Small intestine (tissue), 7 donors: ENCODE results near the gene PPP1R14C. TPM values are rescaled to one million over a fixed set of nuclear protein-coding genes. Genes with fewer than 3 reads are reported as not detected.
A peak's percentile ranks its signal among the peaks of the same experiment; 100 is the strongest.

Experiments
- DNase-seq, 2 donors: peaks; one replicate each; pipeline versions ENCODE4 v3.0.0 to v3.0.0-alpha.2; 2013
- FAIRE-seq: peaks from 2 replicates; lab custom pipeline; 2012; peaks lifted over from hg19 to GRCh38; lab: Jason Lieb, UNC
- H3K27ac ChIP-seq, 3 donors: one replicate each; pipeline ENCODE4 v1.5.1; 2013; ENCODE audit warnings: low read length in 2 of 3, mild to moderate bottlenecking in 2 of 3, control low read depth in 1 of 3, inconsistent platforms in 1 of 3, low read depth in 1 of 3, moderate library complexity in 1 of 3
- H3K27me3 ChIP-seq, 3 donors: one replicate each; pipeline ENCODE4 v1.6.1; 2013; ENCODE audit warnings: low read length in 3 of 3, inconsistent platforms in 1 of 3; ENCODE audit not compliant: control insufficient read depth in 3 of 3, insufficient read depth in 3 of 3
- H3K36me3 ChIP-seq, 3 donors: one replicate each; pipeline ENCODE4 v1.6.1; 2013; ENCODE audit warnings: low read length in 3 of 3, inconsistent platforms in 1 of 3, low read depth in 1 of 3, mild to moderate bottlenecking in 1 of 3, moderate library complexity in 1 of 3; ENCODE audit not compliant: control insufficient read depth in 3 of 3, insufficient read depth in 2 of 3
- H3K4me1 ChIP-seq, 3 donors: one replicate each; pipeline ENCODE4 v1.6.1; 2013; ENCODE audit warnings: low read length in 2 of 3, inconsistent platforms in 1 of 3, low read depth in 1 of 3, mild to moderate bottlenecking in 1 of 3, moderate library complexity in 1 of 3; ENCODE audit not compliant: control insufficient read depth in 3 of 3, insufficient read depth in 2 of 3
- H3K4me3 ChIP-seq, 3 donors: one replicate each; pipeline ENCODE4 v1.5.1; 2013; ENCODE audit warnings: low read length in 3 of 3, control low read depth in 1 of 3, inconsistent platforms in 1 of 3, low read depth in 1 of 3, mild to moderate bottlenecking in 1 of 3, moderate library complexity in 1 of 3
- H3K9me3 ChIP-seq, 2 donors: one replicate each; pipeline ENCODE4 v1.6.1; 2013; ENCODE audit warnings: low read depth in 1 of 2, low read length in 1 of 2; ENCODE audit not compliant: control insufficient read depth in 2 of 2, insufficient read depth in 1 of 2
- WGBS, 3 donors: extraction: QIAGEN DNeasy Blood & Tissue Kit; methylation state at CpG; one replicate each; pipeline ENCODE4 v1.1.7; 2013; 5-methylcytosine and 5-hydroxymethylcytosine counted together
- polyA plus RNA-seq, 4 donors: library from polyadenylated mRNA; stranded (reverse) in 3 of 4; unstranded in 1 of 4; fragments of 200-250 nt in 3 of 4; fragments of 120-200 nt in 1 of 4; gene quantifications; one replicate each; pipeline versions ENCODE4 v1.2.1 to v1.2.3, GENCODE V29; 2013
- donor health status: healthy with polysubstance abuse.
- donor health status: control.
- donor health status: control.
- donor health status: Bipolar disorder and iron deficiency.
- donor health status: healthy.

The PPP1R14C gene
- polyA plus RNA-seq, 4 donors: 2.4 to 14.3 (median 11.5) TPM

- FAIRE-seq: no peak
- Histone ChIP-seq H3K27me3 (no peaks in the 10 kb centered on the region), H3K27ac (no peak overlapping the region), H3K4me1 (peaks cover 0 to 6% (median 0%) of the 10 kb centered on the region in 3 donors), H3K36me3 (no peaks in the 10 kb centered on the region), H3K4me3 (no peak overlapping the region), H3K9me3 (peaks cover 0 to 2% of the 10 kb centered on the region in 2 donors)
- DNase-seq: no peak
- WGBS, 3 donors: 95 to 99% (median 96%) methylated on average over 21 to 25 of the region's 25 CpGs
Observed at GRCh38 chr6:150115769-150116168, 27.1 kb upstream of the PPP1R14C start.

GRCh38 chr6:150116200-150116800, 26.5 kb upstream of the PPP1R14C start:
- DNase-seq: no peak
- WGBS, 3 donors: 83 to 89% (median 84%) methylated on average over 8 of the region's 8 CpGs
- Histone ChIP-seq H3K4me3 (no peak overlapping the region), H3K9me3 (peaks cover 0 to 2% of the 10 kb centered on the region in 2 donors), H3K4me1 (peaks cover 0 to 6% (median 0%) of the 10 kb centered on the region in 3 donors), H3K36me3 (no peaks in the 10 kb centered on the region), H3K27ac (no peak overlapping the region), H3K27me3 (no peaks in the 10 kb centered on the region)
- FAIRE-seq: no peak

GRCh38 chr6:150118203-150118602, 24.6 kb upstream of the PPP1R14C start:
- 71 to 85% (median 81%) methylated on average over 6 of the region's 6 CpGs for whole genome bisulfite sequencing, 3 donors
- no peak overlapping the region for H3K4me3 ChIP-seq
- FAIRE-seq (no peak), DNase-seq (no peak)
- H3K27me3 ChIP-seq: no peaks in the 10 kb centered on the region
- no peaks in the 10 kb centered on the region for H3K36me3 ChIP-seq
- no peak overlapping the region for H3K27ac ChIP-seq
- peaks cover 0 to 6% (median 0%) of the 10 kb centered on the region in 3 donors for H3K4me1 ChIP-seq
- peaks cover 0 to 2% of the 10 kb centered on the region in 2 donors for H3K9me3 ChIP-seq

- Histone ChIP-seq H3K4me3 (no peak overlapping the region), H3K27ac (no peak overlapping the region), H3K9me3 (peaks cover 0 to 2% of the 10 kb centered on the region in 2 donors), H3K36me3 (no peaks in the 10 kb centered on the region), H3K4me1 (peaks cover 0 to 6% (median 0%) of the 10 kb centered on the region in 3 donors), H3K27me3 (no peaks in the 10 kb centered on the region)
- DNase-seq: peak; percentile 20 to 46
- WGBS, 3 donors: 40 to 67% (median 45%) methylated on average over 9 of the region's 9 CpGs
- FAIRE-seq: no peak
Observed at GRCh38 chr6:150118627-150119026, 24.2 kb upstream of the PPP1R14C start.

GRCh38 chr6:150119173-150119572, 23.7 kb upstream of the PPP1R14C start:
- H3K4me3 ChIP-seq: no peak overlapping the region
- H3K27me3 ChIP-seq: no peaks in the 10 kb centered on the region
- no peak for FAIRE-seq
- H3K27ac ChIP-seq: no peak overlapping the region
- H3K4me1 ChIP-seq: peaks cover 0 to 6% (median 0%) of the 10 kb centered on the region in 3 donors
- peaks cover 0 to 2% of the 10 kb centered on the region in 2 donors for H3K9me3 ChIP-seq
- 30 to 54% (median 38%) methylated on average over 7 of the region's 7 CpGs for WGBS, 3 donors
- no peaks in the 10 kb centered on the region for H3K36me3 ChIP-seq
- DNase-seq: peak in 1 of 2 donors; percentile 14

- H3K9me3 ChIP-seq: no peaks in the 10 kb centered on the region
- H3K27ac ChIP-seq: no peak overlapping the region
- no peak overlapping the region for H3K4me3 ChIP-seq
- no peaks in the 10 kb centered on the region for H3K27me3 ChIP-seq
- no peaks in the 10 kb centered on the region for H3K36me3 ChIP-seq
- WGBS, 3 donors: 51 to 79% (median 79%) methylated on average over 7 of the region's 7 CpGs
- DNase-seq: no peak
- H3K4me1 ChIP-seq: peaks cover 0 to 6% (median 0%) of the 10 kb centered on the region in 3 donors
- FAIRE-seq: no peak
Observed at GRCh38 chr6:150123645-150124044, 19.2 kb upstream of the PPP1R14C start.

GRCh38 chr6:150124235-150124634, 18.6 kb upstream of the PPP1R14C start:
- no peaks in the 10 kb centered on the region for H3K36me3 ChIP-seq
- WGBS, 3 donors: 88 to 92% (median 89%) methylated on average over 3 of the region's 3 CpGs
- no peaks in the 10 kb centered on the region for H3K27me3 ChIP-seq
- no peaks in the 10 kb centered on the region for H3K9me3 ChIP-seq
- DNase-seq (no peak), FAIRE-seq (no peak)
- H3K27ac ChIP-seq: no peak overlapping the region
- H3K4me3 ChIP-seq: no peak overlapping the region
- H3K4me1 ChIP-seq: peaks cover 0 to under 1% (median 0%) of the 10 kb centered on the region in 3 donors

GRCh38 chr6:150126641-150127291, 16.1 kb upstream of the PPP1R14C start:
- no peaks in the 10 kb centered on the region for H3K36me3 ChIP-seq
- H3K27ac ChIP-seq: no peak overlapping the region
- FAIRE-seq (no peak), DNase-seq (no peak)
- 76 to 81% (median 81%) methylated on average over 13 of the region's 13 CpGs for WGBS, 3 donors
- no peaks in the 10 kb centered on the region for H3K4me1 ChIP-seq
- H3K27me3 ChIP-seq: no peaks in the 10 kb centered on the region
- H3K9me3 ChIP-seq: no peaks in the 10 kb centered on the region
- no peak overlapping the region for H3K4me3 ChIP-seq
